Raji (cell line): ENCODE measurements around the gene TSR3.

Experiments used
- POLR2A ChIP-seq: IDR thresholded peaks from 2 replicates; pipeline ENCODE4 v1.6.1; 2011; ENCODE audit warnings: low read depth, low read length, control low read depth; ENCODE audit not compliant: insufficient read depth

The TSR3 gene

GRCh38 chr16:1338855-1339675 is 12.6 kb downstream of the TSR3 start:
- no peak for TF ChIP-seq POLR2A

- no peak for TF ChIP-seq POLR2A
Measured at GRCh38 chr16:1338119-1338730, 13.5 kb downstream of the TSR3 start.

- no peak for TF ChIP-seq POLR2A
Measured at GRCh38 chr16:1337486-1337885, 14.2 kb downstream of the TSR3 start.

GRCh38 chr16:1336619-1337018 is 15.1 kb downstream of the TSR3 start:
- TF ChIP-seq POLR2A, result no peak

GRCh38 chr16:1335996-1336395 is 15.7 kb downstream of the TSR3 start:
- TF ChIP-seq POLR2A, result no peak

GRCh38 chr16:1335211-1335971 is 16.3 kb downstream of the TSR3 start:
- TF ChIP-seq POLR2A, result no peak

GRCh38 chr16:1334739-1335138 is 16.9 kb downstream of the TSR3 start:
- TF ChIP-seq POLR2A, result no peak

GRCh38 chr16:1333854-1334700 is 17.6 kb downstream of the TSR3 start:
- TF ChIP-seq POLR2A, result no peak

- no peak for TF ChIP-seq POLR2A
Measured at GRCh38 chr16:1333149-1333812, 18.4 kb downstream of the TSR3 start, which contains the start of gene BAIAP3. Gene BAIAP3, plus strand, starts transcription at chr16:1333645. Its CDS starts 4,905 bp downstream, at chr16:1338550.

- no peak for TF ChIP-seq POLR2A
Measured at GRCh38 chr16:1332618-1333148, 19.0 kb downstream of the TSR3 start.

- no peak for TF ChIP-seq POLR2A
Measured at GRCh38 chr16:1331712-1332617, 19.7 kb downstream of the TSR3 start.

- TF ChIP-seq POLR2A, result no peak
Measured at GRCh38 chr16:1330931-1331711, 20.6 kb downstream of the TSR3 start.
